GM20000 (cell line): Measurements from ENCODE around the gene HIVEP2.
A peak's percentile ranks its signal among the peaks of the same experiment; 100 is the strongest.

Source experiments
- DNase-seq: peaks from one replicate; pipeline ENCODE4 v3.0.0; 2012; ENCODE audit warnings: low spot score
- TF ChIP-seq, protein P1 (sequence below): IDR thresholded peaks from 2 replicates; pipeline ENCODE4 v1.5.1; 2012; ENCODE audit warnings: mild to moderate bottlenecking, control low read depth; ENCODE audit errors: extremely low read depth, missing control alignments

The HIVEP2 gene

GRCh38 chr6:142927904-142928303 is 17.1 kb downstream of the HIVEP2 start:
- TF ChIP-seq, protein P1, sequence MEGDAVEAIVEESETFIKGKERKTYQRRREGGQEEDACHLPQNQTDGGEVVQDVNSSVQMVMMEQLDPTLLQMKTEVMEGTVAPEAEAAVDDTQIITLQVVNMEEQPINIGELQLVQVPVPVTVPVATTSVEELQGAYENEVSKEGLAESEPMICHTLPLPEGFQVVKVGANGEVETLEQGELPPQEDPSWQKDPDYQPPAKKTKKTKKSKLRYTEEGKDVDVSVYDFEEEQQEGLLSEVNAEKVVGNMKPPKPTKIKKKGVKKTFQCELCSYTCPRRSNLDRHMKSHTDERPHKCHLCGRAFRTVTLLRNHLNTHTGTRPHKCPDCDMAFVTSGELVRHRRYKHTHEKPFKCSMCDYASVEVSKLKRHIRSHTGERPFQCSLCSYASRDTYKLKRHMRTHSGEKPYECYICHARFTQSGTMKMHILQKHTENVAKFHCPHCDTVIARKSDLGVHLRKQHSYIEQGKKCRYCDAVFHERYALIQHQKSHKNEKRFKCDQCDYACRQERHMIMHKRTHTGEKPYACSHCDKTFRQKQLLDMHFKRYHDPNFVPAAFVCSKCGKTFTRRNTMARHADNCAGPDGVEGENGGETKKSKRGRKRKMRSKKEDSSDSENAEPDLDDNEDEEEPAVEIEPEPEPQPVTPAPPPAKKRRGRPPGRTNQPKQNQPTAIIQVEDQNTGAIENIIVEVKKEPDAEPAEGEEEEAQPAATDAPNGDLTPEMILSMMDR: no peak
- DNase-seq: no peak

- DNase-seq: no peak
- TF ChIP-seq, protein P1: no peak
Measured at GRCh38 chr6:142927271-142927580, 17.8 kb downstream of the HIVEP2 start.

- DNase-seq: peak; percentile 94
- TF ChIP-seq, protein P1: no peak
Measured at GRCh38 chr6:142926494-142927270, 18.3 kb downstream of the HIVEP2 start.

DNA sequence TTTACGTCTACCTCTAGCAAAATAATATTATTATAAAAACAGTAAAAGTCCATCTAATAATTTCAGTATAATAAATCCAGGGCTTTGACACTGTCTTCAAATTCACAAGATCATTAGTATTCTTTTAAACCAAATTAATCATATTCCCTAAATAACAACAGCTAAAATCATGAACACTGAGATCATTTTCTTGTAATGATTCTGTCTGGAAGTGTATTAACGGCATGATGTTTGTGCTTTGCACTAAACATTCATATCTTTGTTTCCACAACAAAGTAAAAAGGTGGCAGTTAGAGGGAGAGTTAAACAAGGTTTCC is 18.8 kb downstream of the HIVEP2 start:
- DNase-seq: no peak
- TF ChIP-seq, protein P1: no peak

GRCh38 chr6:142925575-142926110 is 19.3 kb downstream of the HIVEP2 start:
- TF ChIP-seq, protein P1: no peak
- no peak for DNase-seq

GRCh38 chr6:142918339-142919042 is 26.5 kb downstream of the HIVEP2 start:
- no peak for DNase-seq
- TF ChIP-seq, protein P1: no peak

DNA sequence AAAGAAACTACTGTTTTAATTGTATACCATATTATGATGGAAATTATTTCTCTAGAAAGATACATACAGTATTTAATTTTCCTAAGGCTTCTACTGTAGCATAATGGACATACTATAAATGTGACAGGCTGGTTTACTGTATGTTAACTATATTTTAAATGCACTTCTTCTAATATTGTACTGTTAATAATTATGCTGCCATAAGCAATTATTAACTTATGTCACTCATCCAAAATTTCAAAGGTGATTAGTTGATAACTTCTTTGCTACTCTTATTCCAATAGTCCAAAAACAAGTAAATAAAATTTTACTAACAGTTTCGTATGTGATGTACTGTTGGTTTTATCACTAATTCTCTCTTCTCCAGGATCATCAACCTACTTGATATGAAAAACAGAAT is 28.1 kb downstream of the HIVEP2 start:
- DNase-seq: no peak
- TF ChIP-seq, protein P1: no peak
